Neural crest cell (in vitro differentiated cells): Measurements from ENCODE around the gene KCNK7. TPM values are rescaled to one million over a fixed set of nuclear protein-coding genes. Genes with fewer than 3 reads are reported as not detected.

Experiments used
- DNase-seq: peaks from one replicate; pipeline ENCODE4 v3.0.0; 2021; ENCODE audit warnings: low read depth, mixed read lengths, low spot score
- H3K27ac Mint-ChIP-seq: one replicate; pipeline ENCODE4 v1.8.0; 2021; ENCODE audit warnings: mild to moderate bottlenecking, mixed read lengths; ENCODE audit not compliant: unreplicated experiment
- H3K27me3 Mint-ChIP-seq: 2 replicates; pipeline ENCODE4 v1.8.0; 2021; ENCODE audit warnings: low read depth, mild to moderate bottlenecking, mixed read lengths
- H3K36me3 Mint-ChIP-seq: 2 replicates; pipeline ENCODE4 v1.8.0; 2021; ENCODE audit warnings: low read depth, mild to moderate bottlenecking, mixed read lengths
- H3K4me1 Mint-ChIP-seq: 2 replicates; pipeline ENCODE4 v1.8.0; 2021; ENCODE audit warnings: mixed read lengths
- H3K4me3 Mint-ChIP-seq: one replicate; pipeline ENCODE4 v1.8.0; 2021; ENCODE audit warnings: mild to moderate bottlenecking, mixed read lengths
- H3K9me3 Mint-ChIP-seq: 2 replicates; pipeline ENCODE4 v1.8.0; 2021; ENCODE audit warnings: mixed read lengths
- total RNA-seq: library from RNA; stranded (reverse); gene quantifications from 2 replicates; pipeline ENCODE4 v1.2.1, GENCODE V29; 2021
- TF ChIP-seq, protein P1 (sequence below): fragments of 200-600 bp; sonication (generic); conservative IDR thresholded peaks from 2 replicates; pipeline ENCODE4 v1.5.0; 2021; ENCODE audit warnings: antibody characterized with exemption, mild to moderate bottlenecking

Gene KCNK7
- total RNA-seq, 1 donor from 2014 or later: 1.0 TPM

- Mint-ChIP-seq H3K9me3 (no peaks in the 10 kb centered on the region), H3K27me3 (peaks cover 15% of the 10 kb centered on the region), H3K4me1 (peaks cover 24% of the 10 kb centered on the region), H3K36me3 (no peaks in the 10 kb centered on the region), H3K4me3 (no peak overlapping the region), H3K27ac (no peak overlapping the region)
- DNase-seq: no peak
- TF ChIP-seq, protein P1, sequence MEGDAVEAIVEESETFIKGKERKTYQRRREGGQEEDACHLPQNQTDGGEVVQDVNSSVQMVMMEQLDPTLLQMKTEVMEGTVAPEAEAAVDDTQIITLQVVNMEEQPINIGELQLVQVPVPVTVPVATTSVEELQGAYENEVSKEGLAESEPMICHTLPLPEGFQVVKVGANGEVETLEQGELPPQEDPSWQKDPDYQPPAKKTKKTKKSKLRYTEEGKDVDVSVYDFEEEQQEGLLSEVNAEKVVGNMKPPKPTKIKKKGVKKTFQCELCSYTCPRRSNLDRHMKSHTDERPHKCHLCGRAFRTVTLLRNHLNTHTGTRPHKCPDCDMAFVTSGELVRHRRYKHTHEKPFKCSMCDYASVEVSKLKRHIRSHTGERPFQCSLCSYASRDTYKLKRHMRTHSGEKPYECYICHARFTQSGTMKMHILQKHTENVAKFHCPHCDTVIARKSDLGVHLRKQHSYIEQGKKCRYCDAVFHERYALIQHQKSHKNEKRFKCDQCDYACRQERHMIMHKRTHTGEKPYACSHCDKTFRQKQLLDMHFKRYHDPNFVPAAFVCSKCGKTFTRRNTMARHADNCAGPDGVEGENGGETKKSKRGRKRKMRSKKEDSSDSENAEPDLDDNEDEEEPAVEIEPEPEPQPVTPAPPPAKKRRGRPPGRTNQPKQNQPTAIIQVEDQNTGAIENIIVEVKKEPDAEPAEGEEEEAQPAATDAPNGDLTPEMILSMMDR: no peak
These were observed 14.8 kb downstream of the KCNK7 start for GRCh38 chr11:65580756-65581155.

GRCh38 chr11:65580031-65580692 is 15.4 kb downstream of the KCNK7 start:
- Mint-ChIP-seq H3K4me1 (peaks cover 29% of the 10 kb centered on the region), H3K4me3 (no peak overlapping the region), H3K36me3 (peaks cover under 1% of the 10 kb centered on the region), H3K27me3 (peaks cover 20% of the 10 kb centered on the region), H3K9me3 (no peaks in the 10 kb centered on the region), H3K27ac (no peak overlapping the region)
- DNase-seq: no peak
- TF ChIP-seq, protein P1: no peak

GRCh38 chr11:65579291-65579690 is 16.3 kb downstream of the KCNK7 start:
- H3K36me3 Mint-ChIP-seq: peaks cover 5% of the 10 kb centered on the region
- no peaks in the 10 kb centered on the region for H3K9me3 Mint-ChIP-seq
- no peak overlapping the region for H3K27ac Mint-ChIP-seq
- no peak for DNase-seq
- H3K4me3 Mint-ChIP-seq: peak overlapping the region; percentile 61
- TF ChIP-seq, protein P1: no peak
- peaks cover 26% of the 10 kb centered on the region for H3K27me3 Mint-ChIP-seq
- peaks cover 35% of the 10 kb centered on the region for H3K4me1 Mint-ChIP-seq

DNA sequence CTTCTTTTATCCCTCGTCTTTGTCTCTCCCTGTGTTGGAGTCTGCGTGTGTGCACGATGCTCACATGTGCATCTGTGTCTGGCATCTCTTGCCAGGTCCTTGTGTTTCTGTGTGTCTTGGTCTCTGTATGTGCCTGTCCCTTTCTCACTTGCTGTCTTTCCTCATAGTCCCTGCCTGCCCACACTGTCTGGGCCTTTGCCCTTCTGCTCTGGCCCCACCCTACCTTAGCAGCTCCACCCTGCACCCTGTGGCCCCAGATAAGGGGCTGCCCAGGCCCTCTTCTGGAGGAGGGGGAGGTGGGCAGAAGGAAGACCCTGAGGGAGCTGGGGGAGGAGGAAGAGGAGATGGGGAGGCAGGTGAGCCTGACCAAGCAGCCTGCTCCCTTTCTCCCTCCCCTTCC is 16.9 kb downstream of the KCNK7 start:
- Mint-ChIP-seq H3K4me3 (peak overlapping the region; percentile 81), H3K4me1 (peaks cover 39% of the 10 kb centered on the region), H3K36me3 (peaks cover 5% of the 10 kb centered on the region), H3K27ac (no peak overlapping the region), H3K9me3 (no peaks in the 10 kb centered on the region), H3K27me3 (peaks cover 26% of the 10 kb centered on the region)
- no peak for DNase-seq
- TF ChIP-seq, protein P1: no peak

GRCh38 chr11:65578134-65578533 is 17.5 kb downstream of the KCNK7 start:
- H3K36me3 Mint-ChIP-seq: peaks cover 5% of the 10 kb centered on the region
- TF ChIP-seq, protein P1: no peak
- peaks cover 42% of the 10 kb centered on the region for H3K4me1 Mint-ChIP-seq
- H3K27me3 Mint-ChIP-seq: peaks cover 26% of the 10 kb centered on the region
- no peaks in the 10 kb centered on the region for H3K9me3 Mint-ChIP-seq
- no peak for DNase-seq
- peak overlapping the region; percentile 40 for H3K27ac Mint-ChIP-seq
- H3K4me3 Mint-ChIP-seq: peak overlapping the region; percentile 81
